Kidney (tissue), 14 donors: ENCODE results near the gene WFDC10B. TPM values are rescaled to one million over a fixed set of nuclear protein-coding genes. Genes with fewer than 3 reads are reported as not detected.
"Not testable (repeated sequence)": the region's sequence is repeated elsewhere in the genome, so short reads cannot be mapped to it uniquely, and the experiment has no call there.

Source experiments
- DNase-seq, 5 donors: peaks; one replicate each; pipeline ENCODE4 v3.0.0-alpha.2; 2013 to 2020
- FAIRE-seq: peaks from 2 replicates; lab custom pipeline; 2012; peaks lifted over from hg19 to GRCh38; lab: Jason Lieb, UNC
- H3K27ac ChIP-seq, 2 donors: one replicate each; pipeline ENCODE4 v1.7.0; 2013; ENCODE audit warnings: low read depth in 2 of 2, low read length in 2 of 2, inconsistent platforms in 1 of 2
- H3K27me3 ChIP-seq: one replicate; pipeline ENCODE4 v1.7.1; 2013; ENCODE audit warnings: low read length, inconsistent platforms; ENCODE audit not compliant: control insufficient read depth, insufficient read depth
- H3K36me3 ChIP-seq, 3 donors: one replicate each; pipeline versions ENCODE4 v1.7.0 to v1.7.1; 2013; ENCODE audit warnings: low read length in 3 of 3, control low read depth in 1 of 3, inconsistent platforms in 1 of 3; ENCODE audit not compliant: insufficient read depth in 3 of 3, control insufficient read depth in 2 of 3
- H3K4me1 ChIP-seq, 3 donors: one replicate each; pipeline versions ENCODE4 v1.7.0 to v1.7.1; 2013; ENCODE audit warnings: low read length in 3 of 3, inconsistent platforms in 1 of 3, low read depth in 1 of 3; ENCODE audit not compliant: control insufficient read depth in 2 of 3, insufficient read depth in 2 of 3
- H3K4me3 ChIP-seq, 3 donors: one replicate each; pipeline versions ENCODE4 v1.7.0 to v1.8.1; 2013; ENCODE audit warnings: low read length in 3 of 3, control low read depth in 1 of 3, inconsistent platforms in 1 of 3
- H3K9ac ChIP-seq, 3 donors: one replicate each; pipeline versions ENCODE4 v1.7.0 to v1.7.1; 2013; ENCODE audit warnings: low read length in 3 of 3, control low read depth in 1 of 3, inconsistent platforms in 1 of 3
- H3K9me3 ChIP-seq, 3 donors: one replicate each; pipeline versions ENCODE4 v1.7.0 to v1.7.1; 2013; ENCODE audit warnings: low read length in 3 of 3, control low read depth in 1 of 3, inconsistent platforms in 1 of 3; ENCODE audit not compliant: control insufficient read depth in 2 of 3, insufficient read depth in 1 of 3
- intact Hi-C: fragments of 100-400 bp; cut with DNase I; formaldehyde crosslinking; loops from one replicate; pipeline ENCODE4 v1.11.1; 2022
- polyA plus RNA-seq: library from polyadenylated mRNA; stranded (reverse); fragments of 350-450 nt; fragmentation: Illumina TruSeq; extraction: RNeasy Lipid Tissue Mini Kit (QIAGEN cat#74804); gene quantifications from one replicate; pipeline ENCODE4 v1.2.3, GENCODE V29; 2014; ENCODE audit warnings: low read depth, low replicate concordance; ENCODE audit not compliant: insufficient read depth
- total RNA-seq: library from RNA; stranded (reverse); fragmentation: NEBNext Ultra II Directional; extraction: Animal tissue kit (Norgen Biotek cat#: 25700); gene quantifications from one replicate; pipeline ENCODE4 v1.2.1, GENCODE V29; 2021
- TF ChIP-seq, protein P1 (sequence below): IDR thresholded peaks from 3 replicates; pipeline ENCODE4 v1.5.1; 2012; ENCODE audit warnings: mild to moderate bottlenecking, moderate library complexity, borderline replicate concordance; ENCODE audit not compliant: insufficient read depth; ENCODE audit errors: extremely low read depth
- donor health status: control.
- donor health status: control.
- donor health status: control.
- donor health status: control.
- donor health status: control.
- donor health status: DM: yes; HTN: yes; CAD: no.
- donor health status: Normal renal cell carcinoma (clear cell type).

Gene WFDC10B
- total and polyA plus RNA-seq, 2 donors from 2014 or later = 0.60 TPM; not detected in 1

DNA sequence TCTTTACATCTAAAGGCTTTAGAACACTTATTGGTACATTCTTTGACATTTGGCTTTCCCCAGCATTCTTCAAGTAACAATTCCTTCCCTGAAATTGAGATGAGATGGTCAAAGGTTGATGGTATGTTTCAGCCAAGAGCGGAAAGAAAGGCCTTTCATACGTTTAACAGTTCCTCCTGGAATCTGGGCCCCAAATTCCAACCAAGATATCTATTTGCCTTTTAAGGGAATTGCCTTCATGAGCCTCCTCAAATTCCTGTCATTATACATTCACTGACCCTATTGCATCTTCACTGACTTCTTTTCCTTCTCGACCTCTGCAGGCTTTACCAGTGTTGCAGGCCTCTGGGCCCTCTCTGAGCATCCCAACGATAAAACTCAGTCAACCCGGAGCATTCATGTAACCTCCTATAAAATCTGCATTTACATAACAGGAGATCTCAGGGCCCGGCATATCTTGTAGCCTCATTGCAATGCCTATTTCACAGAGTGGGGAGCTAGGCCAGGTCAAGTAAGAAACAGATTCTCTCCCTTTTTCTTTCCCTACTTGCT is 55.4 kb downstream of the WFDC10B start:
- Histone ChIP-seq H3K27me3 (no peaks in the 10 kb centered on the region), H3K36me3 (no peaks in the 10 kb centered on the region), H3K9ac (no peak overlapping the region), H3K4me1 (no peaks in the 10 kb centered on the region), H3K4me3 (no peak overlapping the region), H3K27ac (no peak overlapping the region), H3K9me3 (no peaks in the 10 kb centered on the region)
- DNase-seq (no peak), FAIRE-seq (no peak)
- TF ChIP-seq, protein P1, sequence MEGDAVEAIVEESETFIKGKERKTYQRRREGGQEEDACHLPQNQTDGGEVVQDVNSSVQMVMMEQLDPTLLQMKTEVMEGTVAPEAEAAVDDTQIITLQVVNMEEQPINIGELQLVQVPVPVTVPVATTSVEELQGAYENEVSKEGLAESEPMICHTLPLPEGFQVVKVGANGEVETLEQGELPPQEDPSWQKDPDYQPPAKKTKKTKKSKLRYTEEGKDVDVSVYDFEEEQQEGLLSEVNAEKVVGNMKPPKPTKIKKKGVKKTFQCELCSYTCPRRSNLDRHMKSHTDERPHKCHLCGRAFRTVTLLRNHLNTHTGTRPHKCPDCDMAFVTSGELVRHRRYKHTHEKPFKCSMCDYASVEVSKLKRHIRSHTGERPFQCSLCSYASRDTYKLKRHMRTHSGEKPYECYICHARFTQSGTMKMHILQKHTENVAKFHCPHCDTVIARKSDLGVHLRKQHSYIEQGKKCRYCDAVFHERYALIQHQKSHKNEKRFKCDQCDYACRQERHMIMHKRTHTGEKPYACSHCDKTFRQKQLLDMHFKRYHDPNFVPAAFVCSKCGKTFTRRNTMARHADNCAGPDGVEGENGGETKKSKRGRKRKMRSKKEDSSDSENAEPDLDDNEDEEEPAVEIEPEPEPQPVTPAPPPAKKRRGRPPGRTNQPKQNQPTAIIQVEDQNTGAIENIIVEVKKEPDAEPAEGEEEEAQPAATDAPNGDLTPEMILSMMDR = no peak
- intact Hi-C loops = no loop called here

DNA sequence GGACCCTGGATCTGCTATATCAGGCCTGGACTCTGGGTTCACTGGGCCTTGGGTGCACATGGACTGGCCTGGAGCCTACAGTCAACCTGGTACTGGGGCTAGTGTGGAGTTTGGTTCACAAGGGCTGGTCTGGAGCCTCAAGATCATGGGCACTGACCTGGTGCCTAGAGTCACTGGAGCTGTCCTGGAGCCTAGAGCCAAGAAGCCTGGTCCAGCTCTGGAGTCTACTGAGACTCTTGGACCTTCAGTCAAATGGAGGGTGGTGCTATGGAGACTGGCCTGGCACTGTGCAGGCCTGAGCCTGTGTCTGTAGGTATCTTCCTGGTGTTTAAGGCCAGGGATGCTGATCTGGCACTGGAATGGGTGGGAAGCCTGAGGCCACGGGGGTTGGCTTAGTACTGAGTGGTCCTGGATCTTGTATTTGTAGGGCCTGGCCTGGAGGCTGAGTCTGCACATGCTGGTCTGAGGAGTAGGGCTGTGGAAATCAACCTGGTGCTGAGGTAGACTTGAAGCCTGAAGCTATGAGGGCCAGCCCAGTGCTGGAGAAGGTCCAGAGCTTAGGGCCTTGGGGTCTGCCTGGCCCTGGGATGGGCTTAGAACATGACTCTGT is 57.3 kb downstream of the WFDC10B start:
- TF ChIP-seq, protein P1 = no peak
- H3K4me3 ChIP-seq = no peak overlapping the region
- H3K9ac ChIP-seq = no peak overlapping the region
- H3K36me3 ChIP-seq = no peaks in the 10 kb centered on the region
- H3K4me1 ChIP-seq = no peaks in the 10 kb centered on the region
- FAIRE-seq (no peak), DNase-seq (no peak)
- intact Hi-C loops = no loop called here
- no peaks in the 10 kb centered on the region for H3K27me3 ChIP-seq
- no peak overlapping the region for H3K27ac ChIP-seq
- H3K9me3 ChIP-seq = no peaks in the 10 kb centered on the region

DNA sequence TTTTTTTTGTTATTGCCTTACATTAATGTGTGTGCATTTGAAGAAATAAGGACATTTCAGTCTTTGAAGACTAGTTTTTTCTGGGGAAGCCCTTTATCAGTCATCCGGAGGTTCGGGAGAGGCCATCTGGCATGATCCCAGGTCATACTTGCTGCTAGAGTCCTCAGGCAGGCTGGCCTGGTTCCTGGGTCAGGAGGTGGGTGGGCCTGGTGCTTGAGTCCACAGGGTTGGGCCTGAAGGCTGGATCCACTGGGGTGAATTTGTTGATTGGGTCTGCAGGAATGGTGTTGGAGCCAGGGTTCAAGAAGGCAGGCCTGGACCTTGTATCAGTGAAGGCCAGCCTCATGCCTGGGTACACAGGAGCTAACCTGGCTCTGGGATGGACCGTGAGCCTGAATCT is 57.9 kb downstream of the WFDC10B start:
- FAIRE-seq (no peak), DNase-seq (peak in 1 of 5 donors; percentile 58)
- intact Hi-C loops = no loop called here

DNA sequence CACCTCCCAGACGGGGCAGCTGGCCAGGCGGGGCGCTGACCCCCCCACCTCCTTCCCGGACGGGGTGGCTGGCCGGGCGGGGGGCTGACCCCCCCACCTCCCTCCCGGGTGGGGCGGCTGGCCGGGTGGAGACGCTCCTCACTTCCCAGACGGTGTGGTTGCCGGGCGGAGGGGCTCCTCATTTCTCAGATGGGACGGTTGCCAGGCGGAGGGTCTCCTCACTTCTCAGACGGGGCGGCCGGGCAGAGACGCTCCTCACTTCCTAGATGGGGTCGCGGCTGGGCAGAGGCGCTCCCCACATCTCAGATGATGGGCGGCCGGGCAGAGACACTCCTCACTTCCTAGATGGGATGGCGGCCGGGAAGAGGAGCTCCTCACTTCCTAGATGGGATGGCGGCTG is 59.0 kb downstream of the WFDC10B start:
- H3K4me1 ChIP-seq, H3K27ac ChIP-seq, H3K36me3 ChIP-seq, H3K27me3 ChIP-seq, intact Hi-C loops, FAIRE-seq, H3K9me3 ChIP-seq, H3K9ac ChIP-seq, H3K4me3 ChIP-seq: not testable (repeated sequence)
- DNase-seq = peak in 1 of 5 donors; percentile 41

More for the DNA sequence above, 57.9 kb downstream of the WFDC10B start:
- Histone ChIP-seq H3K27me3 (no peaks in the 10 kb centered on the region), H3K4me1 (no peaks in the 10 kb centered on the region), H3K4me3 (no peak overlapping the region), H3K9me3 (no peaks in the 10 kb centered on the region), H3K9ac (no peak overlapping the region), H3K36me3 (no peaks in the 10 kb centered on the region), H3K27ac (no peak overlapping the region)
- TF ChIP-seq, protein P1 = no peak

- H3K27me3 ChIP-seq, H3K9me3 ChIP-seq, H3K4me3 ChIP-seq, H3K36me3 ChIP-seq, FAIRE-seq, intact Hi-C loops, DNase-seq, H3K27ac ChIP-seq, H3K9ac ChIP-seq, H3K4me1 ChIP-seq: not testable (repeated sequence)
Observed at GRCh38 chr20:45641076-45641475, 63.7 kb downstream of the WFDC10B start.
